ENCODE results near the gene FHIT.

FHIT gene

GRCh38 chr3:59780209-59780608 is 1471.0 kb downstream of the FHIT start:
- H3K27me3 Mint-ChIP-seq (ENCODE audit: low read depth, poor library complexity), result no peaks in the 10 kb centered on the region
- H3K9me3 Mint-ChIP-seq, result no peaks in the 10 kb centered on the region
- H3K36me3 Mint-ChIP-seq (ENCODE audit: low read depth), result no peaks in the 10 kb centered on the region
- peaks cover 21% of the 10 kb centered on the region for H3K4me1 Mint-ChIP-seq
- no peak for DNase-seq
- H3K4me3 Mint-ChIP-seq, result no peak overlapping the region
- no peak for TF ChIP-seq CTCF (IDR thresholded peaks at IDR 0.05)
- no peak overlapping the region for H3K27ac Mint-ChIP-seq

DNA sequence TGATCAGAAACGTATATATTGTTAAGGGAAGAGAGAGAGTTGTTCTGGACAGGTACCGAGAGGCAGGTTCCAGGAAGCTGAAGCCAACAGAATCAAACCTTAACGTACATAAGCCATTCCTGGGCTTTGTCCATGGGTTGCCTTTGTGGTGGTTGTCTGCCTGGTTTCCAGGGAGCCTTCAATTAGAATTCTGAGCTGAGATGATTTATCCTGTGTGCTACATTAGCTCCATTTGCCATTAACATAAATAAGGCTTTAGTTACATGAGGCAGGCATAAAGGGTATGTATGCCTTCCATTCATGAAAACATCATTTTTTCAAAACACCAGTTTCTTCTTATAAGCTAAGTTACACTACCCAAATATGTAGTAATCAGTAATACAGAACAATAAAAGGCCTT is 1472.0 kb downstream of the FHIT start:
- peaks cover 25% of the 10 kb centered on the region for H3K4me1 Mint-ChIP-seq
- no peaks in the 10 kb centered on the region for H3K36me3 Mint-ChIP-seq (ENCODE audit: low read depth)
- no peak overlapping the region for H3K4me3 Mint-ChIP-seq
- no peaks in the 10 kb centered on the region for H3K27me3 Mint-ChIP-seq (ENCODE audit: low read depth, poor library complexity)
- no peaks in the 10 kb centered on the region for H3K9me3 Mint-ChIP-seq
- no peak for TF ChIP-seq CTCF (IDR thresholded peaks at IDR 0.05)
- no peak overlapping the region for H3K27ac Mint-ChIP-seq
- no peak for DNase-seq

DNA sequence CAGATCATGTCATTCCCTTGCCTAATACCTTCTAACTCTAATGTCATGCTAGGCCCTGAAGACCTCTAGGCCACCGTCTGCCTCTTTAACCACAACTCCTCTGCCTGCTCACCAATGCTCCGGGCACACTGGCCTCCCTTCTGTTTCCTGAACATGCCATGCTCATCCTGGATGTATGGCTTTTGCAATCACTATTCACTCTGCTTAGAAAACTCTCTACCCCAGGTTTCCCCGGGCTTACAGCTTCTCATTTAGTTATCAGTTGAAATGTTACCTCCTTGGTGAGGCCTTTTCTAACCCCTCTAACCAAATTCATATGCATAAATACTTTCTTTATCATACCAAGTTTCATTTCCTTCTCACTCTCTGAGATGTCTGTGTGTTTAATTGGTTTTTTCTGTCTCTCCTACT is 1473.6 kb downstream of the FHIT start:
- no peak for DNase-seq
- Mint-ChIP-seq H3K27ac (no peak overlapping the region), H3K4me1 (peaks cover 38% of the 10 kb centered on the region), H3K27me3 (ENCODE audit: low read depth, poor library complexity) (no peaks in the 10 kb centered on the region), H3K9me3 (no peaks in the 10 kb centered on the region), H3K4me3 (no peak overlapping the region), H3K36me3 (ENCODE audit: low read depth) (no peaks in the 10 kb centered on the region)
- TF ChIP-seq CTCF (IDR thresholded peaks at IDR 0.05), result no peak

GRCh38 chr3:59777066-59777465 is 1474.2 kb downstream of the FHIT start:
- TF ChIP-seq CTCF (IDR thresholded peaks at IDR 0.05), result no peak
- no peak for DNase-seq
- H3K27me3 Mint-ChIP-seq (ENCODE audit: low read depth, poor library complexity), result no peaks in the 10 kb centered on the region
- H3K4me1 Mint-ChIP-seq, result peaks cover 44% of the 10 kb centered on the region
- peak overlapping the region; percentile 25 for H3K27ac Mint-ChIP-seq
- no peaks in the 10 kb centered on the region for H3K36me3 Mint-ChIP-seq (ENCODE audit: low read depth)
- H3K4me3 Mint-ChIP-seq, result no peak overlapping the region
- no peaks in the 10 kb centered on the region for H3K9me3 Mint-ChIP-seq

- no peaks in the 10 kb centered on the region for H3K27me3 Mint-ChIP-seq (ENCODE audit: low read depth, poor library complexity)
- H3K27ac Mint-ChIP-seq, result no peak overlapping the region
- peaks cover 53% of the 10 kb centered on the region for H3K4me1 Mint-ChIP-seq
- H3K4me3 Mint-ChIP-seq, result no peak overlapping the region
- TF ChIP-seq CTCF (IDR thresholded peaks at IDR 0.05), result no peak
- no peaks in the 10 kb centered on the region for H3K9me3 Mint-ChIP-seq
- DNase-seq, result no peak
- H3K36me3 Mint-ChIP-seq (ENCODE audit: low read depth), result no peaks in the 10 kb centered on the region
Observed at GRCh38 chr3:59775761-59776325, 1475.4 kb downstream of the FHIT start.

DNA sequence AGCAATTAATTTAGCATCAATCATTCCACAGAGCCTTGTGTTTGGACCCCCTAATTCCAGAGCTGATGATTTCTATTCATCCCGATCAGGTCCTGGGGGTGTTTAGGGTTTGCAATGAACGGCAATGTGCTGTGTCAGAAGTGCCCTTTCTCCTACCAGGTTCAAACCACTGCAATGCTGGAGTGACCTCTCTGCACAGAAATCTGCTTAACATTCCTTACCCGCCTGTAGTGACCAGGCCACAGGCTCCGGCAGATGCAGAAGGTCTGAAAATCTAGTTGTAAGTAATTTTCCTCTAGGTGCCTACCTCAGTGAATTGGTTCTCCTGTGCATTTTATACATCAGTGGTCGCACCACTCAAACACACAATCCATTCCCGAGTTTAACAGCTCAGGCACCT is 1476.1 kb downstream of the FHIT start:
- H3K4me3 Mint-ChIP-seq, result no peak overlapping the region
- peaks cover 4% of the 10 kb centered on the region for H3K27me3 Mint-ChIP-seq (ENCODE audit: low read depth, poor library complexity)
- no peaks in the 10 kb centered on the region for H3K36me3 Mint-ChIP-seq (ENCODE audit: low read depth)
- no peak for DNase-seq
- peaks cover 56% of the 10 kb centered on the region for H3K4me1 Mint-ChIP-seq
- no peak for TF ChIP-seq CTCF (IDR thresholded peaks at IDR 0.05)
- H3K9me3 Mint-ChIP-seq, result no peaks in the 10 kb centered on the region
- no peak overlapping the region for H3K27ac Mint-ChIP-seq
